GM23248 (cell line): ENCODE data around the gene HGF.

Experiments used
- EZH2 ChIP-seq: fragments of 200-600 bp; sonication (generic); IDR thresholded peaks from 2 replicates; pipeline ENCODE4 v1.6.1; 2018; ENCODE audit warnings: antibody characterized with exemption, mild to moderate bottlenecking; ENCODE audit not compliant: insufficient read depth, poor library complexity, severe bottlenecking
- EZH2phosphoT487 ChIP-seq: fragments of 200-600 bp; sonication (generic); IDR thresholded peaks from 2 replicates; pipeline ENCODE4 v1.6.1; 2018; ENCODE audit warnings: antibody characterized with exemption, moderate library complexity, mild to moderate bottlenecking, low read depth; ENCODE audit not compliant: insufficient read depth

- TF ChIP-seq EZH2phosphoT487 (no peak), EZH2 (no peak)
Measured at GRCh38 chr7:81743201-81743600, 26.6 kb downstream of the HGF start.
